AG04450 (cell line): ENCODE results near the gene FGF14. TPM values are rescaled to one million over a fixed set of nuclear protein-coding genes. Genes with fewer than 3 reads are reported as not detected.

ENCODE experiments used
- CTCF ChIA-PET: fragments of 300-600, 350-600 bp; formaldehyde crosslinking; extraction: SDS; loops from one replicate; lab custom pipeline; 2022; ENCODE audit warnings: antibody characterized with exemption, inconsistent platforms; lab: Charles Lee
- POLR2A ChIA-PET: fragments of 350-600 bp; formaldehyde crosslinking; extraction: SDS; loops from one replicate; lab custom pipeline; 2021; ENCODE audit warnings: antibody characterized with exemption, inconsistent platforms; lab: Yijun Ruan, JAX
- DNase-seq: peaks from one replicate; pipeline ENCODE4 v3.0.0-alpha.2; 2011; ENCODE audit warnings: low read depth, low spot score
- H3K27ac ChIP-seq: one replicate; pipeline ENCODE4 v1.5.1; 2012; ENCODE audit warnings: low read depth, low read length, control low read depth
- H3K27me3 ChIP-seq: one replicate; pipeline ENCODE4 v1.6.0; 2012; ENCODE audit warnings: low read length; ENCODE audit not compliant: control insufficient read depth, insufficient read depth
- H3K4me3 ChIP-seq: 2 replicates; pipeline ENCODE4 v1.5.1; 2011; ENCODE audit warnings: mild to moderate bottlenecking, low read depth, low read length, control low read depth
- H3K9me3 ChIP-seq: 2 replicates; pipeline ENCODE4 v1.5.1; 2012; ENCODE audit warnings: low read length; ENCODE audit not compliant: control insufficient read depth, insufficient read depth
- polyA plus RNA-seq: library from polyadenylated mRNA; depleted of rRNA; stranded (reverse); fragments of >200 nt; gene quantifications from 2 replicates; pipeline ENCODE4 v1.2.3, GENCODE V29; 2011
- TF ChIP-seq, protein P1 (sequence below): IDR thresholded peaks from 2 replicates; pipeline ENCODE4 v1.5.1; 2011; ENCODE audit warnings: low read depth, low read length, control low read depth, inconsistent platforms

FGF14 gene
- polyA plus RNA-seq, 1 experiment, result 0.01 TPM

GRCh38 chr13:102346769-102347168, 55.1 kb downstream of the FGF14 start:
- H3K27ac ChIP-seq, result no peak overlapping the region
- ChIA-PET CTCF (no interaction called here), POLR2A (no interaction called here)
- no peaks in the 10 kb centered on the region for H3K27me3 ChIP-seq
- no peaks in the 10 kb centered on the region for H3K9me3 ChIP-seq
- no peak for DNase-seq
- H3K4me3 ChIP-seq, result no peak overlapping the region
- TF ChIP-seq, protein P1, sequence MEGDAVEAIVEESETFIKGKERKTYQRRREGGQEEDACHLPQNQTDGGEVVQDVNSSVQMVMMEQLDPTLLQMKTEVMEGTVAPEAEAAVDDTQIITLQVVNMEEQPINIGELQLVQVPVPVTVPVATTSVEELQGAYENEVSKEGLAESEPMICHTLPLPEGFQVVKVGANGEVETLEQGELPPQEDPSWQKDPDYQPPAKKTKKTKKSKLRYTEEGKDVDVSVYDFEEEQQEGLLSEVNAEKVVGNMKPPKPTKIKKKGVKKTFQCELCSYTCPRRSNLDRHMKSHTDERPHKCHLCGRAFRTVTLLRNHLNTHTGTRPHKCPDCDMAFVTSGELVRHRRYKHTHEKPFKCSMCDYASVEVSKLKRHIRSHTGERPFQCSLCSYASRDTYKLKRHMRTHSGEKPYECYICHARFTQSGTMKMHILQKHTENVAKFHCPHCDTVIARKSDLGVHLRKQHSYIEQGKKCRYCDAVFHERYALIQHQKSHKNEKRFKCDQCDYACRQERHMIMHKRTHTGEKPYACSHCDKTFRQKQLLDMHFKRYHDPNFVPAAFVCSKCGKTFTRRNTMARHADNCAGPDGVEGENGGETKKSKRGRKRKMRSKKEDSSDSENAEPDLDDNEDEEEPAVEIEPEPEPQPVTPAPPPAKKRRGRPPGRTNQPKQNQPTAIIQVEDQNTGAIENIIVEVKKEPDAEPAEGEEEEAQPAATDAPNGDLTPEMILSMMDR, result no peak

DNA sequence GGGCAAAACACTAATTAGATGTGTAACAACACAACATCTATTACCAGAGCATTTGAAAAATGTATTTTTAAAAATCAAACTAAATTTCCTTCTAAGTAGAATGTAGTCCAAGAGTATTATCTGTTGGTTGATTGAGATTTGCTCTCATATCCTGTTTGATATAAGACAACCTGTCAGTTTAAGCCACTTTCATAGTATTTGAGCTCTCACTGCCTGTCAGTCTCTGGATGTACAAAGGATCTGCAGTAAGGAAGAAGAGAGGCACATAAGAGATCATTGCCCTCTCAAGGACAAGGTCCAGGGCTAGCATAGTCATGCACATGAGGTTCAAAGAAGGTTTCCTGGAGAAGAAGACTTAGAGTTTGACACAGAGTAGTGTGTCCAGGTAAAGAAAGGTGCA, 57.4 kb downstream of the FGF14 start:
- ChIA-PET POLR2A (no interaction called here), CTCF (no interaction called here)
- TF ChIP-seq, protein P1, result no peak
- no peaks in the 10 kb centered on the region for H3K27me3 ChIP-seq
- H3K9me3 ChIP-seq, result no peaks in the 10 kb centered on the region
- H3K4me3 ChIP-seq, result no peak overlapping the region
- no peak overlapping the region for H3K27ac ChIP-seq
- DNase-seq, result no peak

GRCh38 chr13:102333320-102334198, 68.3 kb downstream of the FGF14 start:
- Histone ChIP-seq H3K4me3 (no peak overlapping the region), H3K9me3 (no peaks in the 10 kb centered on the region), H3K27ac (no peak overlapping the region), H3K27me3 (no peaks in the 10 kb centered on the region)
- TF ChIP-seq, protein P1, result no peak
- ChIA-PET CTCF (no interaction called here), POLR2A (no interaction called here)
- no peak for DNase-seq

GRCh38 chr13:102328909-102329308, 72.9 kb downstream of the FGF14 start:
- CTCF ChIA-PET, result no interaction called here
- no peak overlapping the region for H3K27ac ChIP-seq
- no peak overlapping the region for H3K4me3 ChIP-seq
- POLR2A ChIA-PET, result no interaction called here
- TF ChIP-seq, protein P1, result no peak
- no peaks in the 10 kb centered on the region for H3K27me3 ChIP-seq
- no peaks in the 10 kb centered on the region for H3K9me3 ChIP-seq
- DNase-seq, result no peak

- H3K27me3 ChIP-seq, result no peaks in the 10 kb centered on the region
- no peak for DNase-seq
- POLR2A ChIA-PET, result no interaction called here
Measured at GRCh38 chr13:102327119-102327617, 74.7 kb downstream of the FGF14 start.

More at GRCh38 chr13:102327119-102327617, 74.7 kb downstream of the FGF14 start:
- TF ChIP-seq, protein P1, result no peak
- Histone ChIP-seq H3K27ac (no peak overlapping the region), H3K4me3 (no peak overlapping the region), H3K9me3 (no peaks in the 10 kb centered on the region)
- CTCF ChIA-PET, result no interaction called here
